ENCODE data around the gene IL1RAPL2. TPM values are rescaled to one million over a fixed set of nuclear protein-coding genes. Genes with fewer than 3 reads are reported as not detected.

The IL1RAPL2 gene
- total and polyA plus RNA-seq, 2 of the 8 experiments (the other 6 are each of a cell fraction or from before 2014, with no cell fraction given), result 0.20 to 1.3 TPM

DNA sequence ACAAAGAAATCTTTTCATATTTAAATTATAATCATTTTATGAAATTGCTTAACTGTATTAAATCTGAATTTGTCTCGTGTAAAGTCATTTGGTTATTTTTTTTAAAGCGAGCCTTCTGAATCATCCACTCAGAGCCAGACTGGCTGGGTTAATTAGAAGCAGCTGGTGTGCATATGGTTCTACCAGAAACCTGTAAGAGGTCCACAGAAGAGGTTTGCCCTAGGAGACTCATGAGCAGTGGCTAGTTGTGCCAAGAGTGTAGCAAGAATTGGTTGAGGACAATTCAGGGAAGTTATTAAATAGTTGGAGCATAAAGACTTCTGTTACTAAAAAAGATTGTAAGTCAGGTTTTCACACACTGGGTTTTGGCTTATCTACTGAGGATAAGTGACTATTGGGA lies 267.4 kb downstream of the IL1RAPL2 start (continued):
- TF ChIP-seq BRCA1 (IDR thresholded peaks at IDR 0.05; ENCODE audit: low read depth, low read length) (no peak), NRF1 (IDR thresholded peaks at IDR 0.05; ENCODE audit: low read depth, low read length) (no peak), TAF7 (optimal IDR thresholded peaks at IDR 0.05; ENCODE audit: borderline replicate concordance, low read depth, low read length) (no peak)
- TF ChIP-seq, protein P1, sequence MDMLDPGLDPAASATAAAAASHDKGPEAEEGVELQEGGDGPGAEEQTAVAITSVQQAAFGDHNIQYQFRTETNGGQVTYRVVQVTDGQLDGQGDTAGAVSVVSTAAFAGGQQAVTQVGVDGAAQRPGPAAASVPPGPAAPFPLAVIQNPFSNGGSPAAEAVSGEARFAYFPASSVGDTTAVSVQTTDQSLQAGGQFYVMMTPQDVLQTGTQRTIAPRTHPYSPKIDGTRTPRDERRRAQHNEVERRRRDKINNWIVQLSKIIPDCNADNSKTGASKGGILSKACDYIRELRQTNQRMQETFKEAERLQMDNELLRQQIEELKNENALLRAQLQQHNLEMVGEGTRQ (IDR thresholded peaks at IDR 0.05; ENCODE audit: low read length), result no peak
- TF ChIP-seq, protein P2, sequence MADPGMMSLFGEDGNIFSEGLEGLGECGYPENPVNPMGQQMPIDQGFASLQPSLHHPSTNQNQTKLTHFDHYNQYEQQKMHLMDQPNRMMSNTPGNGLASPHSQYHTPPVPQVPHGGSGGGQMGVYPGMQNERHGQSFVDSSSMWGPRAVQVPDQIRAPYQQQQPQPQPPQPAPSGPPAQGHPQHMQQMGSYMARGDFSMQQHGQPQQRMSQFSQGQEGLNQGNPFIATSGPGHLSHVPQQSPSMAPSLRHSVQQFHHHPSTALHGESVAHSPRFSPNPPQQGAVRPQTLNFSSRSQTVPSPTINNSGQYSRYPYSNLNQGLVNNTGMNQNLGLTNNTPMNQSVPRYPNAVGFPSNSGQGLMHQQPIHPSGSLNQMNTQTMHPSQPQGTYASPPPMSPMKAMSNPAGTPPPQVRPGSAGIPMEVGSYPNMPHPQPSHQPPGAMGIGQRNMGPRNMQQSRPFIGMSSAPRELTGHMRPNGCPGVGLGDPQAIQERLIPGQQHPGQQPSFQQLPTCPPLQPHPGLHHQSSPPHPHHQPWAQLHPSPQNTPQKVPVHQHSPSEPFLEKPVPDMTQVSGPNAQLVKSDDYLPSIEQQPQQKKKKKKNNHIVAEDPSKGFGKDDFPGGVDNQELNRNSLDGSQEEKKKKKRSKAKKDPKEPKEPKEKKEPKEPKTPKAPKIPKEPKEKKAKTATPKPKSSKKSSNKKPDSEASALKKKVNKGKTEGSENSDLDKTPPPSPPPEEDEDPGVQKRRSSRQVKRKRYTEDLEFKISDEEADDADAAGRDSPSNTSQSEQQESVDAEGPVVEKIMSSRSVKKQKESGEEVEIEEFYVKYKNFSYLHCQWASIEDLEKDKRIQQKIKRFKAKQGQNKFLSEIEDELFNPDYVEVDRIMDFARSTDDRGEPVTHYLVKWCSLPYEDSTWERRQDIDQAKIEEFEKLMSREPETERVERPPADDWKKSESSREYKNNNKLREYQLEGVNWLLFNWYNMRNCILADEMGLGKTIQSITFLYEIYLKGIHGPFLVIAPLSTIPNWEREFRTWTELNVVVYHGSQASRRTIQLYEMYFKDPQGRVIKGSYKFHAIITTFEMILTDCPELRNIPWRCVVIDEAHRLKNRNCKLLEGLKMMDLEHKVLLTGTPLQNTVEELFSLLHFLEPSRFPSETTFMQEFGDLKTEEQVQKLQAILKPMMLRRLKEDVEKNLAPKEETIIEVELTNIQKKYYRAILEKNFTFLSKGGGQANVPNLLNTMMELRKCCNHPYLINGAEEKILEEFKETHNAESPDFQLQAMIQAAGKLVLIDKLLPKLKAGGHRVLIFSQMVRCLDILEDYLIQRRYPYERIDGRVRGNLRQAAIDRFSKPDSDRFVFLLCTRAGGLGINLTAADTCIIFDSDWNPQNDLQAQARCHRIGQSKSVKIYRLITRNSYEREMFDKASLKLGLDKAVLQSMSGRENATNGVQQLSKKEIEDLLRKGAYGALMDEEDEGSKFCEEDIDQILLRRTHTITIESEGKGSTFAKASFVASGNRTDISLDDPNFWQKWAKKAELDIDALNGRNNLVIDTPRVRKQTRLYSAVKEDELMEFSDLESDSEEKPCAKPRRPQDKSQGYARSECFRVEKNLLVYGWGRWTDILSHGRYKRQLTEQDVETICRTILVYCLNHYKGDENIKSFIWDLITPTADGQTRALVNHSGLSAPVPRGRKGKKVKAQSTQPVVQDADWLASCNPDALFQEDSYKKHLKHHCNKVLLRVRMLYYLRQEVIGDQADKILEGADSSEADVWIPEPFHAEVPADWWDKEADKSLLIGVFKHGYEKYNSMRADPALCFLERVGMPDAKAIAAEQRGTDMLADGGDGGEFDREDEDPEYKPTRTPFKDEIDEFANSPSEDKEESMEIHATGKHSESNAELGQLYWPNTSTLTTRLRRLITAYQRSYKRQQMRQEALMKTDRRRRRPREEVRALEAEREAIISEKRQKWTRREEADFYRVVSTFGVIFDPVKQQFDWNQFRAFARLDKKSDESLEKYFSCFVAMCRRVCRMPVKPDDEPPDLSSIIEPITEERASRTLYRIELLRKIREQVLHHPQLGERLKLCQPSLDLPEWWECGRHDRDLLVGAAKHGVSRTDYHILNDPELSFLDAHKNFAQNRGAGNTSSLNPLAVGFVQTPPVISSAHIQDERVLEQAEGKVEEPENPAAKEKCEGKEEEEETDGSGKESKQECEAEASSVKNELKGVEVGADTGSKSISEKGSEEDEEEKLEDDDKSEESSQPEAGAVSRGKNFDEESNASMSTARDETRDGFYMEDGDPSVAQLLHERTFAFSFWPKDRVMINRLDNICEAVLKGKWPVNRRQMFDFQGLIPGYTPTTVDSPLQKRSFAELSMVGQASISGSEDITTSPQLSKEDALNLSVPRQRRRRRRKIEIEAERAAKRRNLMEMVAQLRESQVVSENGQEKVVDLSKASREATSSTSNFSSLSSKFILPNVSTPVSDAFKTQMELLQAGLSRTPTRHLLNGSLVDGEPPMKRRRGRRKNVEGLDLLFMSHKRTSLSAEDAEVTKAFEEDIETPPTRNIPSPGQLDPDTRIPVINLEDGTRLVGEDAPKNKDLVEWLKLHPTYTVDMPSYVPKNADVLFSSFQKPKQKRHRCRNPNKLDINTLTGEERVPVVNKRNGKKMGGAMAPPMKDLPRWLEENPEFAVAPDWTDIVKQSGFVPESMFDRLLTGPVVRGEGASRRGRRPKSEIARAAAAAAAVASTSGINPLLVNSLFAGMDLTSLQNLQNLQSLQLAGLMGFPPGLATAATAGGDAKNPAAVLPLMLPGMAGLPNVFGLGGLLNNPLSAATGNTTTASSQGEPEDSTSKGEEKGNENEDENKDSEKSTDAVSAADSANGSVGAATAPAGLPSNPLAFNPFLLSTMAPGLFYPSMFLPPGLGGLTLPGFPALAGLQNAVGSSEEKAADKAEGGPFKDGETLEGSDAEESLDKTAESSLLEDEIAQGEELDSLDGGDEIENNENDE (IDR thresholded peaks at IDR 0.05; ENCODE audit: insufficient replicate concordance, low read length), result no peak
- TF ChIP-seq, protein P3, sequence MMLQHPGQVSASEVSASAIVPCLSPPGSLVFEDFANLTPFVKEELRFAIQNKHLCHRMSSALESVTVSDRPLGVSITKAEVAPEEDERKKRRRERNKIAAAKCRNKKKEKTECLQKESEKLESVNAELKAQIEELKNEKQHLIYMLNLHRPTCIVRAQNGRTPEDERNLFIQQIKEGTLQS (IDR thresholded peaks at IDR 0.05; ENCODE audit: insufficient read depth, low read depth, low read length), result no peak

All from H1 (cell line).